ENCODE measurements around the gene GBGT1.
A peak's percentile ranks its signal among the peaks of the same experiment; 100 is the strongest.

The GBGT1 gene

GRCh38 chr9:133143639-133144141 is 20.0 kb downstream of the GBGT1 start:
- DNase-seq (ENCODE audit: low spot score): no peak

- DNase-seq (ENCODE audit: low spot score): no peak
Measured at GRCh38 chr9:133142684-133143622, 20.8 kb downstream of the GBGT1 start.

- peak; percentile 38 for DNase-seq (ENCODE audit: low spot score)
Measured at GRCh38 chr9:133141833-133142595, 21.7 kb downstream of the GBGT1 start.

- no peak for DNase-seq (ENCODE audit: low spot score)
Measured at GRCh38 chr9:133140606-133141005, 23.1 kb downstream of the GBGT1 start.

- DNase-seq (ENCODE audit: low spot score): peak; percentile 18
Measured at GRCh38 chr9:133140174-133140505, 23.6 kb downstream of the GBGT1 start.

GRCh38 chr9:133139246-133140173 is 24.2 kb downstream of the GBGT1 start:
- DNase-seq (ENCODE audit: low spot score): peak; percentile 60

- DNase-seq (ENCODE audit: low spot score): peak; percentile 93
Measured at GRCh38 chr9:133137451-133138231, 26.1 kb downstream of the GBGT1 start.

GRCh38 chr9:133135146-133135745 is 28.5 kb downstream of the GBGT1 start:
- DNase-seq (ENCODE audit: low spot score): peak; percentile 40

GRCh38 chr9:133134388-133135145 is 29.1 kb downstream of the GBGT1 start:
- DNase-seq (ENCODE audit: low spot score): no peak

- peak; percentile 90 for DNase-seq (ENCODE audit: low spot score)
Measured at GRCh38 chr9:133133681-133134387, 29.9 kb downstream of the GBGT1 start.

- DNase-seq (ENCODE audit: low spot score): peak; percentile 48
Measured at GRCh38 chr9:133132174-133132573, 31.5 kb downstream of the GBGT1 start.

GRCh38 chr9:133131506-133131905 is 32.2 kb downstream of the GBGT1 start:
- peak; percentile 8 for DNase-seq (ENCODE audit: low spot score)

GRCh38 chr9:133130685-133131244 is 32.9 kb downstream of the GBGT1 start:
- DNase-seq (ENCODE audit: low spot score): peak; percentile 7

GRCh38 chr9:133129001-133129795 is 34.5 kb downstream of the GBGT1 start:
- DNase-seq (ENCODE audit: low spot score): peak; percentile 58

GRCh38 chr9:133128152-133128551 is 35.6 kb downstream of the GBGT1 start:
- DNase-seq (ENCODE audit: low spot score): no peak

- peak; percentile 28 for DNase-seq (ENCODE audit: low spot score)
Measured at GRCh38 chr9:133127340-133127981, 36.3 kb downstream of the GBGT1 start.

- DNase-seq (ENCODE audit: low spot score): peak; percentile 7
Measured at GRCh38 chr9:133126697-133127339, 36.9 kb downstream of the GBGT1 start.
